GM19043 (cell line): ENCODE results near the gene ZNF521.

Source experiments
- ATAC-seq: cut with Tn5 transposase; IDR thresholded peaks from one replicate; pipeline ENCODE4 v1.9.1; 2021; ENCODE audit warnings: low read depth; ENCODE audit not compliant: unreplicated experiment

The ZNF521 gene

DNA sequence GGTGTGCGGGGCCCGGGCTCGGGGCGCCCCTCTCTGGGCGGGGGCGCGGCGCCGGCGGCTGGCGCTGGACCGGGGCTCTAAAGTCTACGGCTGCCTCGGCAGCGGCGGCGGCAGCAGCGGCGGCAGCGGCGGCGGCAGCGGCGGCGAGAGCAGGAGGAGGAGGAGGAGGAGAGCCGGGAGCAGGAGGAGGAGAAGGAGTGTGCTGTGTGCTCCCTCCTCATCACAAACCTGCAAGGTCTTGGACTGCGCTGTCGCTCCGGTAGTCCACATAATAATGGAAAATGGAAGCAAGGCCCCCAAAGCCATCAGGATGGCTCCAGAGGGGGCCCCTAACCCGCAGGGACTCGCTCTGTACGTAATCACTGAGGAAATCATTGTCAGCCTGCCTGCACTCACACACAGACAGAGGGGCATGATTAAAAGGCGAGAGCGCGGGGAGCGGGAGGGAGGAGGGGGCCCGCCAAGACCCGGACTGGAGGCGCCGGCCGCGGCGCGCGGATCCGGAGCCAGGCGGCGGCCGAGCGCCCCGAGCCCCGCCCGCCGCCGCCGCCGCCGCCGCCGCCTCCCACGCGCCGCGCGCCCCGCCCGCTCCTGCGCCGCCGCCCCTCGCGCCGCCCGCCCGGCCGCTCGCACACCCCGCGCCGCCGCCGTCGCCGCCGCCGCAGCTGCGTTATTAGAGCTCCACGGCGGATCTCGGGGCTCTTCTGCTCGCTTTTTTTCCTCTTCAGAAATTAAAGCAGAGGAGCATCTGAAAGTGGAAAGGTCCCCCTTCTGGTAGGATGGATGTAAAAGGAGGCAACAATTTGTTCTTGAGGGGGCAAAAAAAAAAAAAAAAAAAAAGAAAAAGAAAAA lies at the start of gene ZNF521:
TSS of gene ZNF521 (minus strand) at position 390 of the 852 bp plus-strand sequence. CDS start 1,220 bp downstream, outside the sequence.
- peak; percentile 57 for ATAC-seq

DNA sequence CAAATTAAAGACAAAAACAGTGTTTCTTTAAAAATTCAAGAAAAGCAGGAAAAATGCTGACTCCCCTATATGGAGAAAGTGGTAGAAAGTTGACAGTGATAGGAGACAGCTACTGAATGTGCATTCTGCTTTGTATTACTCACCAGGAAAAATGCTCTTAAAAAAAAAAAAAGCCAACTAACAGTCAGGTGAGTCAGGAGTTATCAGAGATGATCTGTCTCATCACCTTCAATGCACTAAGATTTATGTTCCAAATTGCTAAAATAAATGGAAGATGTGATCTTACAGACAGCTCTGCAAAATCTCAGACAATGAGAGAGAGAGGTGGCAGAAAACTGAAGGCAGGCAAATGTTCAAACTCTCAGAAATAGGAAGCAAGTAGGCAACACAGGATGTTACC lies 47.6 kb upstream of the ZNF521 start:
- no peak for ATAC-seq

DNA sequence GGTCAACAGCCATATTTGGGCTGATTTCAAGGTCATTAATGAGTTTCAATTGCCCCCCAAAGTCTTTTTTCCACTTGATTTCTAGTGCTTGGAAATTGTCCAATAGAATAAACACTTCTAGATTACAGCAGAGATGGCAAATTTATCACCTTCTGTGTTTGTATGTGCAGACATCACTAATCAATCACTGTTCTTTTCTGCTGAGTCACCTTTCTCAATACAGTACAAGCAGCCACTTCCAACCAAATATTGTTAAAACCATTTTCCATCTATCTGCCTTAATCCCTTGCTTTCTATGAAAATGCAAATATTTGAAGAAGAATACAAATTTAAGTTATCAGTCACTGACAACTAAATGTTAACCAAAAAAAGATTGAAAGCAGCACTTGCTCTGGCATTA lies 40.2 kb upstream of the ZNF521 start:
- no peak for ATAC-seq

DNA sequence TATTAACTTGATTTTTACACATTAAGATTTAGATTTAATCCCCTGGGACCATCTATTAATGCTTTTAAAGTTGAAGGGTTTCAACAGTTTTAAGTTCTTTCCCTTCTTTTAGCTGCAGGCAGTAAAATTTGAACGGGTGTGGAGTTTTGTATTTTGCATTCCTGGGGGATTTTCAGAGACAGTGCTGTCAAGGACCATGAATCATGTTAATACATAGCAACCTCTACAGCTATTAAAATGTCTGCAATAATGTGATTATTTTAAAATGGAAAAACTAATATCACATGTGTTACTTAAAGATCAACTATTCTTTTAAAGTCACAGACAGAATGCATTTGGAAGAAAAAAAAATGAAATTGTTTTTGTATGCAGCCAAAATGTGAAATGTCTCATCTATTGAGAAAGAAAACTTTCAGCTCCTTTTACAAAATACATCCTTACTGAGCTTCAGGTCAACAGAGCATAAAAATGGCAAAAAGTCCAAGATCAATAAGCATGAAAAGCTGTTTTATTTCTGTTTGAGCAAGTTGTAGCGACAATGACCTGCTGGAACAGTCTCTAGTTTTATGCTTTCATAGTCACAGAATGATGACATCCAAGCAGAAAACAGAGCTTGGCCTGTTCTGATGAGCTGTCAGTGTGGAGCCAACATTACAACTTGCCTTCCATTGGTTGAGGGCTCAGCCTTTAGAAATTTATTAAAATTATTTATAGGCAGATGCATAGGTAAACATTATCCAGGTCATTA lies 21.6 kb upstream of the ZNF521 start:
- ATAC-seq: no peak

DNA sequence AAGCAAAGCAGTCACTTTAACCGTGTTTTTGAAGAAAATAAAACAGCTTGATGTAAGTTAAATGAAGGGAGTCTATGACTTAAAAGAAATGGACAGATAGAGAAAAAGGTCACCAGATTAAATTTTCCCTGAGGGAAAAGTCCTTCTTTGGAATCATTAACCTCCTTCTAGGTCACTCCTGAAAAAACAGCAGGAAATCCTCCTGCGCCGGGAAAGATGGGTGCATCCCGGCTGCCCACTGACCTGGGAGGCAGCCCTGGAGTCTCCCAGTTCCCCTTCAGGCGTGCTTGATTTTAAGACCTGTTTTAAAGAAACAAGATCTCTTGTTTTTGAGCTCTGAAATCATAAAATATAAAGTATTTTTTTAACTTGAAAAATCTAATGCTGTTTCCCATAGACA lies 18.4 kb upstream of the ZNF521 start:
- no peak for ATAC-seq

DNA sequence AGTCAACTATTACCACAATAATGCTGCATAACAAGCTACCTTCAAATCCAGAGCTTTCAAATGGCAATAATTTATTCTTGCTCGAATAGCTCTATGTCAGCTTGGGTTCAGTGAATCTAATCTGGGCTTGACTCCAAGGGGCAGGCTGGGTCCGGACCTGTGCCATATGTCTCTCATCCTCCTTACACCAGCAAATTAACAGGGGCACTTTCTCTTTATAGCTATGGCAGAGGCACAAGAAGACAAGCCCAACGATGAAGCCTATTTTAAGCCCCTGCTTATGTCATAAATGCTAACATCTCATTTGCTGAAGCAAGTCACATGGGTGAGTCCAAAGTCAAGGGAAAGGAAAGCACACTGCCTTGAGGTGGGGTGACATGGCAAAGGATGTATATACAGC lies 13.3 kb upstream of the ZNF521 start:
- ATAC-seq: no peak

DNA sequence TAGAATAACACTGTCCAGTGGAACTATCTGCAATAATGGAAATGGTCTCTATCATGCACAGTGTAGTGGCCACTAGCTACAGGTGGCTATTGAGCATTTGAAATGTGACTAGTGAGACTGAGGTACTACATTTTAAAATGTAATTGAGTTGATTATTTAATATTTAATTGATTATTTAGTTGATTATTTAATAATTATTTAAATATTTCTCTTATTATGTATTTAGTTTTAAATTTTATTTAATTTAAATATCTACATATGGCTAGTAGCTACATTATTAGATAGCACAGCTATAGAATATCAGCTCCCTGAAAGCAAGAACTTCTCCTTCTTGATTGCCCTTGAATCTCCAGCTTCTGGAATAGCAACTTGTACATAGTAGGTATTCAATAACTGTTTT lies 12.8 kb upstream of the ZNF521 start:
- ATAC-seq: no peak

DNA sequence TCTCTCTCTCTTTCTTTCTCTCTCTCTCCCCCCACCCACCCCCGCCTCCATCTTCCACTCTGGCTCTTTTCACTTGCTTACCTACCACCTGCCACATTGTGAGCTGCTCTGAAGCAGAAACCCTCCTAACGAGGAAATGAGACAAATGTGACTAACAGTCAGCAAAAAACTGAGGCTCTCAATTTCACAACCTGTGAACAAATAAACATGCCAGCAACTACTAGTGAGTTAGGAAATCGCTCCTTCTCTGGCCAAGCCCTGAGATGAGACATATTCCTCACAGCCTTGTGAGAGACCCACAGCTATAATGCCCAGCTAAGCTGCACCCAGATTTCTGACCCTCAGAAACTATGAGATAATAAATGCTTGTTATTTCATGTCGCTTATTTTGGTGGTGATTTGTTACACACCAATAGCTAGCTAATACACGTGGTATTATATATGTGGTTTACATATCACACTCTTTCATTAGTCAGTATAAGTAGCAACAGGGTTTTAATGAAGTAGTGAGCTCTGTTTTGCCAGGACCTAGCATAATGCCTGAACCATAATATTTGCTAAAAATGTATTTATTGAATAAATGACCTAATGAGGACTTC lies 8.4 kb upstream of the ZNF521 start:
- ATAC-seq: no peak

DNA sequence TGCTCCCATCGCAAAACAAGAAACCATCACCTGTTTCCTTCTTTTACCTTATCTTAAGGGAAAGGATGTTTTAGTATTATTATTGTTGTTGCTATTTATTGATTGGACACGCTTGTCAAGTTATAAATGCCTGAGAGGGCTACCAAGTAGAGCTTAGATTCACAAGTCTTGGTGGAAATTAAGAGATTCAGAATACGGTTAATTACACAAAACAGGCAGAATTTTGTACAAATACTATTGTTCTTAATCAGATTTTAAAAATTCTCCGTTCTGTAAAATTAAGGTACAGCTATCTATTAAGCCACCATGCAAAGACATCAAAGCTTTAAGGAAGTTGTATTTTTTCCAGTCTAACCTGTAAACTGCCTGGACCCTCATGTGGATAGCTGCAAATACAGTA lies 1.1 kb upstream of the ZNF521 start:
- ATAC-seq: no peak

DNA sequence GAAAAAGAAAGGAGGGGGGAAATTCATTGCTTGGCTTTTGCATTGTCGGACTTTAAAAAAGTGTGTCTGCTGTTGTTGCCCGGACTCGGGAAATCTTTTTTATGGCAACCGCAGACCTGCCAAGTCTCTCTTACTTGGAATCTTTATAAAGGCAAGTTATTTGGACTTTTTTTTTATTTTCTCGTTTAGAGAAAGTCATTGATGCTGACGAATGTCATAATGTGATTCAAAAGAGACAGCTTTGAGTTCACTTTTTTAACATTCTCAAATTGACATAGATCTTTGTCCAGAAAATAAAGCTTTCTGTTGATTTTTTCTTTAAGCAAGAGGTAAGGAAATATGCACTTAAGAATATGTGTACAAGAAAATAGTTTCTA lies 651 bp upstream of the ZNF521 start:
- ATAC-seq: no peak

DNA sequence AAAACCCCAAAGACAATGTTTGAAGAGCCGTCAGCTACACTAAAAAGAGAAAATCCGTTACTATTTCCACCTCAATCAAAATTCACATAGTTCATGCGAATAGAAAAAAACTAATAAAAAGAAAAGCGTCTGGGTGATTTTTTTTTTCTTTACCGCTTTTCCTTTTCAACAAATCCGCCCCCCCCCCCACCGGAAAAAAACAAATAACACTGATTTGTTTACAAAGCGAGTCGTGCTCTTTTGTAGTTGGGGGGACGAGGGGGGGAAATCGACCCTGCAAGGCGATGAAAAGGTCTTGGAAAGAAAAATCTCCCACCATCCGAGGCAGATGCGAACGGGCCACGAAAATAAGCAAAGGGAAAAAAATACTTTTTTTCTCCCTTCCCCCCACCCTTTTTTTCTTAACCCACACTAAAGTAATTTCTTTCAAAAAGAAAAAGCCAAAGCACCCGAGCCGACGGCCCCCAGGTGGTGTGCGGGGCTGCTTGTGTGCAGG lies 638 bp downstream of the ZNF521 start:
- ATAC-seq: no peak

DNA sequence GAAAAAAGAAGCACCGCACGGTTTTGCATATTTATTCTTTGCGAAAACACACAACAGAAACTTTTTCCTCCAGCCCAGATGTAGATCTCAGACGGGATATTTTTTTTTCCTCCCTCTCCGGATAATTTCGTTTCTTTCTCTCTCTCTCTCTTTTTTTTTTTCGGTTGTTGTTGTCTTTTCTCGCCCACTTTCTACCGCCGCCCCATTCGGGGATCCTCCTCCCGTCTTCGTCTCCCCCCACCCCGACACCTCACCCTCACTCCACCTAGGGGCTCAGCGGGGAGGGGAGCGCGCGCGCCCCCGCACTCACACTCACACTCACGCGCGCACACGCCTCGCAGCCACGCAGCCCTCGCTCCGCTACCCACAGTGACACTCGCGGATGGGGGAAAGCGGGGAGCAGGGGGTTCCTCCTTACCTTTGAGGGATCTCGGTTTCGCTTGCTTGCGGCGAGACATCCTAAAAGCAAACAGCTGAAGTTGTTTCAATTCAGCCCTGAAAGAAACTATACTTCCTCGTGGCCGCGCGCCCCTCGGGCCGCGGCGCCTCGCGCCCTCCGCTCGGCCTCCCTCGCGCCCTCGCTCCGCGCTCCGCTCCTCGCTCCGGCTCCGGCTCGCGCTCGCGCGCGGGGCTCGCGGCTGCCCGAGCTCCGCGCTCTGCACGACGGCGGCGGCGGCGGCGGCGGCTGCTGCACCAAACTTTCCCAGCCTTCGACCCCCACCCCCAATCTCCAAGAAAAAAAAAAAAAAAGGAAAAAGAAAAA lies 1.3 kb downstream of the ZNF521 start:
- no peak for ATAC-seq

DNA sequence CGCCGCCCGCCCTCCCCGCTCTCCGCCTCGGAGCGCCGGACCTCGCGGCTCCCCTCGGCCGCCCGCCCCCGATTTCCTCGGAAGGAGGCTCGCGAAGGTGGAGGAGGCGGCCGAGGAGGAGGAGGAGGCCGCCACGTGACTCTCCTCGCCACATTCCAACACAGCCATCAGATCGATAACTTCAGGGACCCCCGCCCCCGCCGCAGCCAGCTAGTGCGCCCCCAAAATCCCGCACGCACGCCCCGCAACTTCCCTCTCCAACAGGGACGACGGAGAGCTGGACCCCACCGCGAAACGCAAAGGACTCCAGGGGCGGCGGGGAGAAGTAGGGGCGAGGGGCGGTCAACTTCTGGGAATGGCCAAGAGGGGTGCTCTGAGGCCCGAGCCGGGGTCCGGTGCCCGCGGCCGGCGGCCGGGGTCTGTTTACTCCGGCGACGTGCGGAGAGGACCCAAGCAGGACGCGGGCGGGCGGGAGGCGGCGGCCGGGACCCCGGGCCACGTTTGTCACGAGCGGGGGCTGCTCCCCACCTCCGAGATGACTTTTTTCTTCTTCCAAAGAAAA lies 2.0 kb downstream of the ZNF521 start:
- no peak for ATAC-seq

DNA sequence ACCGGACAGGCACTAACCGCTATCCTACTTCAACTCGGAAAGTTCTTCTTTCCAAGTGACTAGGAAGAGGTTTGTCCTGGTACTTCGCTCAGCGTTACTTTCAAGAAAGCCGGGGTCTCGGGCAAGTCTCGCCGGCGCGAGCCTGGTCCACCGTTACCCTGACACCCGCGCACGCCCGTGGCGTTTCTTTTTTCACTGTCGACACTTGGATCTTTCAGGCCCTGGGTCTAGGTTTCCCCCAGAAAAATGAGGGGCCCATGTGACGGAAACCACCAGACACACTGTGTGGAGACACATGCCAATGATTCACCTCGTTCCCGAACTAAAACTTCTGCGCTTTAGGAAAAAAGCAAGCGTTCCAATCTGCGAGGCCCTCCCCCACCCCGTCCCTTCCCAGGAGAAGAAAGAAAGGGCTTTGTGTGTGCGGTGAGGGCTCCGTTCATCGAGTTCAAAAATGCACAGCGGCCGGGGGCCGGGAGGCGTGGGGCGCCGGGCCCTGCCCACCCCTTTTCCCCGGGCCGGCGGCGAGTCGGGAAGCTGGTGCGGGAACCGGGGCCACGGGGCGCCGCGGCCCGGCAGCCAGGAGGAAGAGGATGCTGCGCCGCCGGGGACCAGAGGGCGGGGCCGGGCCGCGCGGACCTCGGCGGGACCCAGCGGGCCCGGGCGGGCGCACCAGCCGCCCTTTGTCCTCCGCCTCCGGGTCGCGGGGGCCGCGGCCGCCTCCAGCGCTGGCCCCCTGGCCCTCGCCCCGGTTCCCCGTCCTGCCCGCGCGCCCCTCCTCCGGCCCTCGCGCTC lies 2.6 kb downstream of the ZNF521 start:
- ATAC-seq: no peak

DNA sequence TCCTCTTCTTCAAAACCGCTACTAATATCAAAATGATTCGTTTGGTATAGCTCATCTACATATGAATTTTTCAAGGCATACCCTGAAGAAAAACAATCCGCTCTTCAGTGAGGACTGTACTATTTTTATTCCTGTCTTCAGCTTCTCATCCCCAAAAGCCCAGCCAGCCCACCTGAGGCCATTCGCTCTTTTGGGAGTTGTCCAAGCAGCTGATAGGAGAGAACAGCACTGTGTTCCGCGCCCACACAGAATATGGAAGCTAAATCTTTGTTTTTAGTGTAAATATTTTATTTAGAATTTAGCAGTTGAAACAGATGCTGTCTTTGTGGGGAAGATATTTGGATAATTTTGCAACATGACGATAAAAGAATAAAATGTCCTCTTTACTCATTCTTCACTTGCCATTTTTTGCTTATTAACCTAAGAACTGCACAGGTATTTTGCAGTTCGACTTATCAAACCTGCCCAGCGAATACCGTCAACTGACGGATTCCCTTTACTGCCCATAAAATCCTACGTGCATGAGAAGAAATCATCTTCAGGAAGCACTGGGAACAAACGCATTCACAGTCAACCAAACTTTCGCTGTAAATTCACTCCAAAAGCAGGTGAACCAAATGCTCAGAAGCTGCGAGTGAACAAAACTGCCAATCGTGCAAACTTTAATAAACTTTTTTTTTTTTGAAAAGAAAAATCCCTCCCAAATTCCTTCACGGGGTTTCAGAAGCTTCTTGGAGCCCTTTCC lies 3.4 kb downstream of the ZNF521 start:
- ATAC-seq: no peak

DNA sequence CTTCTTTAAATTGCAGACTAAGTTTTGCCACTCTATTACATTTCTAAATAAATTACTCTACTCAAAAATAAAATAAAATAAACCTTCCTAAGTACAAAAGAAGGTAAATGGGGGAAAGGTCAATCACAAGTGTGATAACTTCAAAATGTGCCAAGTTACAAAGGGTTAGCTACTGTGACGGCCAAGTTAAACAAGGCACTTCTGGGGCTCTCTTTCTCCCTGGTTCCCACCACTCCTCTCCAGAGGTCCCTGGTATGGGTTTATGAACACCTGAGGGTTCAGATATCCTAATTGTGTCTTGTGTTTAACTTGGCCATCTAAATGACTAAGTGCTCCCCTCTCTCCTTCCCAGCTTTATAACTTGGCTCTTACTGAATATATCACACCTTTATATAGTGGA lies 5.4 kb downstream of the ZNF521 start:
- no peak for ATAC-seq

DNA sequence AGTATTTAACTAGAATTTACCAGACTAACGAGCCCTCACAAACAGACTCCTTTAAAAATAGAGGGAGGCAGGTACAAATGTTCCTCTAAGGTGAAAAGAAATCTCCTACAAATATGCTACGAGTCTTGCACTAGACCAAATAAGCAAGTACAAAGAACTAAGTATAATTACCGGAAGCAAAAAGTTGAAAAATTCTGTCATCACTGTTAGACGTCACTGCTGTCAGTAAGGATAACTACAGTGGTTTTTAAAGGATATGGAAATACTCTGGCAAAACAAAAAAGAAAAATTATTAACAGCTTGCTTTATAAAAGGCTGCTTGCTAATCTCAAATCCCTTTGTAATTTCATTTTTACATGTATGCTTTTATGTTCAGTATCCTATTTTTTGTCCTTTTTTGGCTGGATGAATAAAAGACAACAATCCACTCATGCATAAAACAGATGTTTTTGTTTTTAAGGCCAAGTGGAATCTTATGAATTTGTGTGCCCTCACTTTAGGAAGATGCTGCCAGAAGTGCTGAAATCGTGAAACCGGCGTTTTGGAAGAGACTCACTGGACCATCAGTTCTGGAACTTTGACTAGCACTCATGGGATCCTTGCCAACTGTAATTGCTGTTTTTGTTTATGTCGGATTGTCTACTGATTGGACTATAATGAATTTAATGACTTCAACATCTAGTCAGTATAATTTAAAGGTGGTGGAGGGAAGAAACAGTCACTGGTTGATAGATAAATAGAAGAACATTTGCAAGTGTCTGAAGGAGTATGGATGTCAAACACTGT lies 6.7 kb downstream of the ZNF521 start:
- no peak for ATAC-seq

DNA sequence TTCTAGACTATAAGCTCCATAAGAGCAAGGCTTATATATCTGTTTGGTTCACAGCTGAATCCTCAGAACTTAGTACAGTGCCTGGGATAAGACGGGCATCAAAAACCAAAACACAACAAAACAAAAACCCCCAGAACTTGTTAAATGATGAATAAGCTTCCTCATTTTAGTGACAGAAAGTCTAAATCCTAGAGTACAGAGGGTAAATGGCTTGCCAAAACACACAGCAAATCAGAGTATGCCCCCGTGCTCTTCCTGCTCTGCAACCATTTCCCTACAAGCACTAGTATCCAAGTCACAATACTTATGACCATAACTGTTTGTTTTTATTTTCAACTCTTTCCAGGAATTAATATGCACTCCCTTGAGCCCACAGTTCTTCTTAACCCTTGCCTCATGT lies 10.1 kb downstream of the ZNF521 start:
- ATAC-seq: no peak
